ENCODE data around the gene TBRG1.

DNA sequence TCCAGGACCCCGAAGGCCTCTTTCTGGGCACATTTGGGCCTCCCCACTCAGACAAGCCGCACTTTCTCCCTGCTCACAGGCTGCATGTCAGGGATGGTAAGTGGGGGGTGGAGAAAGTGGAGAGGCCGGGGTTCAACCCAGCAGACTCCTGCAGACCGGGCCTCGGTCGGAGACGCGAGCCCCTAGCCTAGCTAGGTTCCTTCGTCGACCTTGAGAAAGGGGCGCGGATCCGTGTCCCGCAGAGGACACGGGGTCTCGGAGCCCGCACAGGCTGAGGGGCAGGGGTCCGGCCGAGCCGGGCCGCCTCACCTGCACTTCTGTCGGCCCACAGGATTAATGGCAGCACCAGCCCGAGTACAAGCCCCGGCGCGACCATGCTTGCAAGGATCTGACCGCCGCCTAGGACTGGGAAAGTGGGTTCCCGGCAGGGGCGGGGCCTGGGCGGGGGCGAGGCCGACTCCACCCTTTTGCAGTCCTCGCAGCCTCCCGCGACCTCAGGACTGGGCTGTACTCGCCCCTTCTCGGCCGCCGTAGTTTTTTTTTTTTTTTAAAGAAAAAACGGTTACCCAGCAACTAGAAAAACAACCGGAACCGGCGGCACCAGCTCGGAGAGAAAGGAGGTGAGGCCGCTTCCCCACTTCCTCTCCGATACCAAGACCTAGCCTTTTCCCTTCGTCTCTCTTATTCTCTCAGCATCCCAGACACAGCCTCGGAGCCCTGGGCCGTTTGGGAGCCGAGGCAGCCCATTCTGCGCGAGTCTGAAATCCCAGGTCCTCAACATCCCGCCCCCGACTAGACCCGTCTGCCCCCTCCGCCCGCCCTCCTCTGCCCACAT is 50.9 kb downstream of the TBRG1 start, which contains the start of the genes SIAE and SPA17:
- TF ChIP-seq CTCF (conservative IDR thresholded peaks at IDR 0.05; ENCODE audit: low read depth, low read length) (no peak), EZH2 (IDR thresholded peaks at IDR 0.05; ENCODE audit: low read length, unreplicated experiment) (no peak)
